HEK293 (cell line): Measurements from ENCODE around the gene FBXW11.

Experiments used
- CTCF ChIA-PET: fragments of 350-600 bp; formaldehyde crosslinking; extraction: SDS; loops from one replicate; lab custom pipeline; 2021; ENCODE audit warnings: antibody characterized with exemption; lab: Yijun Ruan, JAX
- POLR2A ChIA-PET: fragments of 300-600 bp; formaldehyde crosslinking; extraction: SDS; loops from one replicate; lab custom pipeline; 2020; ENCODE audit warnings: antibody characterized with exemption, inconsistent platforms; lab: Yijun Ruan, JAX
- H3K27ac ChIP-seq: fragments of 200-500 bp; sonication (Bioruptor generic); 2 replicates; pipeline ENCODE4 v1.5.1; 2014; ENCODE audit warnings: low read depth, low read length, control low read depth, inconsistent platforms; ENCODE audit errors: extremely low read depth
- H3K36me3 ChIP-seq, 2 experiments: fragments of 200-500 bp in 1 of 2; sonication (Bioruptor generic) in 1 of 2; 1 replicate in 1 of 2; 2 replicates in 1 of 2; pipeline ENCODE4 v1.5.1; 2014 to 2017; ENCODE audit warnings: inconsistent platforms in 2 of 2, low read length in 2 of 2; ENCODE audit not compliant: control insufficient read depth in 2 of 2, insufficient read depth in 1 of 2
- H3K4me1 ChIP-seq: fragments of 200-500 bp; sonication (Bioruptor generic); 2 replicates; pipeline ENCODE4 v1.5.1; 2014; ENCODE audit warnings: mild to moderate bottlenecking, low read length, inconsistent platforms; ENCODE audit not compliant: control insufficient read depth, insufficient read depth
- H3K4me3 ChIP-seq: 2 replicates; pipeline ENCODE4 v1.5.1; 2011; ENCODE audit warnings: low read depth, mild to moderate bottlenecking, control low read depth, low read length, moderate library complexity
- H3K9me3 ChIP-seq: fragments of 200-500 bp; sonication (Bioruptor generic); 2 replicates; pipeline ENCODE4 v1.5.1; 2014; ENCODE audit warnings: low read depth, low read length, inconsistent platforms; ENCODE audit not compliant: control insufficient read depth, insufficient read depth
- BCL6B ChIP-seq: fragments of 450-650 bp; formaldehyde crosslinking; IDR thresholded peaks from 2 replicates; pipeline ENCODE4 v1.5.1; 2017; ENCODE audit warnings: missing biosample characterization, missing genetic modification characterization
- FEZF1 ChIP-seq: fragments of 450-650 bp; formaldehyde crosslinking; IDR thresholded peaks from 2 replicates; pipeline ENCODE4 v1.5.1; 2016; ENCODE audit warnings: missing biosample characterization, missing genetic modification characterization
- OVOL3 ChIP-seq: fragments of 450-650 bp; formaldehyde crosslinking; IDR thresholded peaks from 2 replicates; pipeline ENCODE4 v1.5.1; 2016; ENCODE audit warnings: missing biosample characterization, missing genetic modification characterization
- PRDM1 ChIP-seq: fragments of 450-650 bp; formaldehyde crosslinking; IDR thresholded peaks from 2 replicates; pipeline ENCODE4; 2016; ENCODE audit warnings: missing biosample characterization, missing genetic modification characterization
- SP7 ChIP-seq: fragments of 450-650 bp; formaldehyde crosslinking; IDR thresholded peaks from 2 replicates; pipeline ENCODE4 v1.5.1; 2016; ENCODE audit warnings: missing biosample characterization, missing genetic modification characterization
- ZFP41 ChIP-seq: fragments of 450-650 bp; formaldehyde crosslinking; IDR thresholded peaks from 2 replicates; pipeline ENCODE4 v1.5.1; 2016; ENCODE audit warnings: missing biosample characterization, missing genetic modification characterization, borderline replicate concordance
- ZNF10 ChIP-seq: fragments of 450-650 bp; formaldehyde crosslinking; IDR thresholded peaks from 2 replicates; pipeline ENCODE4 v1.5.1; 2017; ENCODE audit warnings: missing biosample characterization, missing genetic modification characterization
- ZNF114 ChIP-seq: fragments of 450-650 bp; formaldehyde crosslinking; IDR thresholded peaks from 2 replicates; pipeline ENCODE4 v1.5.0; 2017; ENCODE audit warnings: missing biosample characterization, missing genetic modification characterization
- ZNF132 ChIP-seq: fragments of 450-650 bp; formaldehyde crosslinking; IDR thresholded peaks from 2 replicates; pipeline ENCODE4 v1.5.1; 2017; ENCODE audit warnings: missing biosample characterization, missing genetic modification characterization, borderline replicate concordance
- ZNF366 ChIP-seq: fragments of 450-650 bp; formaldehyde crosslinking; conservative IDR thresholded peaks from 2 replicates; pipeline ENCODE4 v1.5.1; 2016; ENCODE audit warnings: missing biosample characterization, missing genetic modification characterization
- ZNF398 ChIP-seq: fragments of 450-650 bp; formaldehyde crosslinking; IDR thresholded peaks from 2 replicates; pipeline ENCODE4 v1.5.1; 2017; ENCODE audit warnings: missing biosample characterization, missing genetic modification characterization
- ZNF596 ChIP-seq: fragments of 450-650 bp; IDR thresholded peaks from 2 replicates; pipeline ENCODE4 v1.5.0; 2018; ENCODE audit warnings: missing biosample characterization, mild to moderate bottlenecking, missing genetic modification characterization, moderate library complexity
- ZNF664 ChIP-seq: fragments of 450-650 bp; formaldehyde crosslinking; IDR thresholded peaks from 2 replicates; pipeline ENCODE4 v1.5.1; 2016; ENCODE audit warnings: missing biosample characterization, missing genetic modification characterization

FBXW11 gene

GRCh38 chr5:171992305-171992704 lies 14.1 kb downstream of the FBXW11 start:
- H3K36me3 ChIP-seq = peaks cover 14% of the 10 kb centered on the region in 2 experiments; a peak in 2 of 3 replicates
- ChIA-PET POLR2A (interaction anchor here (1.0 kb wide), 1 partner anchor 14 kb away, joined by 3 read pairs; the partner anchor contains the start of gene FBXW11), CTCF (interaction anchor here (0.7 to 1.2 kb wide), 2 partner anchors 8 to 20 kb away, joined by 3 to 4 read pairs; no protein-coding TSS in a partner anchor)
- no peak for TF ChIP-seq ZNF10 (tag by site-specific recombination)
- TF ChIP-seq PRDM1 (tag by site-specific recombination) = peak; percentile 96
- peak; percentile 41; the same call in 1 of the 2 replicates for TF ChIP-seq ZNF596 (tag by site-specific recombination)
- TF ChIP-seq ZNF366 = peak; percentile 83
- H3K4me3 ChIP-seq = no peak overlapping the region
- no peaks in the 10 kb centered on the region for H3K9me3 ChIP-seq
- peaks cover 4% of the 10 kb centered on the region; the same call in 1 of the 2 replicates for H3K4me1 ChIP-seq
- H3K27ac ChIP-seq = no peak overlapping the region

- no peak overlapping the region for H3K27ac ChIP-seq
- TF ChIP-seq ZNF114 (tag by site-specific recombination) = no peak
- no peak for TF ChIP-seq ZNF398 (tag by site-specific recombination)
- TF ChIP-seq FEZF1 (tag by site-specific recombination) = no peak
- TF ChIP-seq ZFP41 (tag by site-specific recombination) = no peak
- H3K4me1 ChIP-seq = no peaks in the 10 kb centered on the region
- H3K9me3 ChIP-seq = no peaks in the 10 kb centered on the region
- ChIA-PET CTCF (interaction anchor here (0.6 kb wide), 1 partner anchor 8 kb away, joined by 3 read pairs; no protein-coding TSS in a partner anchor), POLR2A (interaction anchor here (0.7 kb wide), 1 partner anchor 23 kb away, joined by 3 read pairs; no protein-coding TSS in a partner anchor)
- H3K4me3 ChIP-seq = no peak overlapping the region
- peaks cover 5 to 8% of the 10 kb centered on the region in 2 experiments; a peak in 2 of 3 replicates for H3K36me3 ChIP-seq
Measured at GRCh38 chr5:171990713-171991015, 15.8 kb downstream of the FBXW11 start.

- H3K4me1 ChIP-seq = peaks cover 2% of the 10 kb centered on the region; the same call in 1 of the 2 replicates
- POLR2A ChIA-PET = no interaction called here
- CTCF ChIA-PET = no interaction called here
- H3K36me3 ChIP-seq = peaks cover 3 to 5% of the 10 kb centered on the region in 2 experiments; a peak in 2 of 3 replicates
- no peak for TF ChIP-seq OVOL3 (tag by site-specific recombination)
- no peak for TF ChIP-seq BCL6B (tag by site-specific recombination)
- TF ChIP-seq ZNF366 = peak; percentile 72
- TF ChIP-seq PRDM1 (tag by site-specific recombination) = peak; percentile 53
- H3K9me3 ChIP-seq = no peaks in the 10 kb centered on the region
- no peak overlapping the region for H3K4me3 ChIP-seq
- H3K27ac ChIP-seq = no peak overlapping the region
Measured at GRCh38 chr5:171989946-171990712, 16.3 kb downstream of the FBXW11 start.

- TF ChIP-seq ZNF132 (tag by site-specific recombination) = no peak
- peak; percentile 66; the same call in 1 of the 2 replicates for TF ChIP-seq ZNF664 (tag by site-specific recombination)
- TF ChIP-seq SP7 (tag by site-specific recombination) = peak; percentile 79
- TF ChIP-seq, all 188 proteins: peak for 2
- ChIA-PET POLR2A (no interaction called here), CTCF (no interaction called here)
- no peak overlapping the region for H3K27ac ChIP-seq
- no peak overlapping the region for H3K4me3 ChIP-seq
- H3K4me1 ChIP-seq = peaks cover 8% of the 10 kb centered on the region
- H3K36me3 ChIP-seq = peaks cover 3 to 5% of the 10 kb centered on the region in 2 experiments; a peak in 2 of 3 replicates
- H3K9me3 ChIP-seq = no peaks in the 10 kb centered on the region
Measured at GRCh38 chr5:171989276-171989675, 17.2 kb downstream of the FBXW11 start.
